Activated B cell treated with CpG ODN at 0.5 μM for 24 hours (primary cell): ENCODE measurements around the gene HPSE2. TPM values are rescaled to one million over a fixed set of nuclear protein-coding genes. Genes with fewer than 3 reads are reported as not detected.

Experiments
- ATAC-seq: fragments of 200-7000 bp; cut with Tn5 transposase; one replicate; pipeline ENCODE4 v1.10.0; 2021; ENCODE audit warnings: low read depth, mild to moderate bottlenecking, moderate library complexity
- CTCF ChIA-PET: fragments of 350-600 bp; sonication (Branson Sonifier 250); formaldehyde crosslinking; loops from one replicate; lab custom pipeline; 2021; ENCODE audit warnings: antibody characterized with exemption; lab: Charles Lee
- POLR2A ChIA-PET: fragments of 350-600 bp; sonication (Branson Sonifier 250); formaldehyde crosslinking; loops from one replicate; lab custom pipeline; 2021; ENCODE audit warnings: antibody characterized with exemption; lab: Charles Lee
- DNase-seq: peaks from one replicate; pipeline ENCODE4 v3.0.0; 2022
- H3K27ac Mint-ChIP-seq: one replicate; pipeline ENCODE4 v1.8.0; 2020; ENCODE audit warnings: mixed read lengths
- H3K27me3 Mint-ChIP-seq: one replicate; pipeline ENCODE4 v1.8.0; 2021; ENCODE audit warnings: mixed read lengths
- H3K36me3 Mint-ChIP-seq: one replicate; pipeline ENCODE4 v1.8.0; 2021; ENCODE audit warnings: low read depth, mixed read lengths
- H3K4me1 Mint-ChIP-seq: one replicate; pipeline ENCODE4 v1.8.0; 2021; ENCODE audit warnings: mixed read lengths
- H3K4me3 Mint-ChIP-seq: one replicate; pipeline ENCODE4 v1.8.0; 2020; ENCODE audit warnings: mild to moderate bottlenecking, mixed read lengths
- H3K9me3 Mint-ChIP-seq: one replicate; pipeline ENCODE4 v1.8.0; 2020; ENCODE audit warnings: mixed read lengths
- intact Hi-C: fragments of 100-400 bp; cut with micrococcal nuclease; formaldehyde crosslinking; loops from one replicate; pipeline ENCODE4 v1.15.1; 2024
- total RNA-seq: library from RNA; stranded (reverse); gene quantifications from 2 replicates; pipeline ENCODE4 v1.2.3, GENCODE V29; 2022
- TF ChIP-seq, protein P1 (sequence below): fragments of 200-600 bp; IDR thresholded peaks from one replicate; pipeline ENCODE4 v1.8.0; 2022; ENCODE audit warnings: antibody characterized with exemption, mild to moderate bottlenecking

The HPSE2 gene
- total RNA-seq, 1 donor from 2014 or later = not detected

DNA sequence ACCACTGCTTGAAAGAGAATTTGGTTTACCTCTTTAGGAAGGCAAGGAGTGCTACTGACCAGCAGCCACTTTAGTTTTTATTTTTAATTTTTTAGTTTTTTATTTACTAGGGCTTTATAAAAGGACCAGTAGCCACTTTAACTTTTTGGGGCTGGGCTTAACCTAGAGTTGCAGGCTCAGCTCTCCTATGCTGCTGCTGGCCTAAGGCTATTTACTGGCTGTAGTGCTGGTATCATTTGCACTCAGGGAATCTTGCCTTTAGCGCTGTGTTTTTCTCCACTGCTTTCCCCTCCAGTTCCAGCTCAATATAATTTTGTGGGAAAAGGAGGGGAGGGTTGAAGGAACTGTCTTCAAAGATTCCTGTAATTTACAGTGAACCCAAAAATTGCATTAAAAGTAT, 802.3 kb downstream of the HPSE2 start:
- Mint-ChIP-seq H3K4me1 (no peaks in the 10 kb centered on the region), H3K9me3 (peaks cover 5% of the 10 kb centered on the region), H3K4me3 (no peak overlapping the region), H3K27ac (no peak overlapping the region), H3K27me3 (no peaks in the 10 kb centered on the region), H3K36me3 (peaks cover 94% of the 10 kb centered on the region)
- CTCF ChIA-PET = interaction anchor here (1.0 kb wide), 1 partner anchor 34 kb away, joined by 3 read pairs; no protein-coding TSS in a partner anchor
- DNase-seq (no peak), ATAC-seq (no peak)
- TF ChIP-seq, protein P1, sequence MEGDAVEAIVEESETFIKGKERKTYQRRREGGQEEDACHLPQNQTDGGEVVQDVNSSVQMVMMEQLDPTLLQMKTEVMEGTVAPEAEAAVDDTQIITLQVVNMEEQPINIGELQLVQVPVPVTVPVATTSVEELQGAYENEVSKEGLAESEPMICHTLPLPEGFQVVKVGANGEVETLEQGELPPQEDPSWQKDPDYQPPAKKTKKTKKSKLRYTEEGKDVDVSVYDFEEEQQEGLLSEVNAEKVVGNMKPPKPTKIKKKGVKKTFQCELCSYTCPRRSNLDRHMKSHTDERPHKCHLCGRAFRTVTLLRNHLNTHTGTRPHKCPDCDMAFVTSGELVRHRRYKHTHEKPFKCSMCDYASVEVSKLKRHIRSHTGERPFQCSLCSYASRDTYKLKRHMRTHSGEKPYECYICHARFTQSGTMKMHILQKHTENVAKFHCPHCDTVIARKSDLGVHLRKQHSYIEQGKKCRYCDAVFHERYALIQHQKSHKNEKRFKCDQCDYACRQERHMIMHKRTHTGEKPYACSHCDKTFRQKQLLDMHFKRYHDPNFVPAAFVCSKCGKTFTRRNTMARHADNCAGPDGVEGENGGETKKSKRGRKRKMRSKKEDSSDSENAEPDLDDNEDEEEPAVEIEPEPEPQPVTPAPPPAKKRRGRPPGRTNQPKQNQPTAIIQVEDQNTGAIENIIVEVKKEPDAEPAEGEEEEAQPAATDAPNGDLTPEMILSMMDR = no peak
- intact Hi-C loops = no loop called here
- POLR2A ChIA-PET = interaction anchor here (1.1 kb wide), 1 partner anchor 9 kb away, joined by 3 read pairs; no protein-coding TSS in a partner anchor

DNA sequence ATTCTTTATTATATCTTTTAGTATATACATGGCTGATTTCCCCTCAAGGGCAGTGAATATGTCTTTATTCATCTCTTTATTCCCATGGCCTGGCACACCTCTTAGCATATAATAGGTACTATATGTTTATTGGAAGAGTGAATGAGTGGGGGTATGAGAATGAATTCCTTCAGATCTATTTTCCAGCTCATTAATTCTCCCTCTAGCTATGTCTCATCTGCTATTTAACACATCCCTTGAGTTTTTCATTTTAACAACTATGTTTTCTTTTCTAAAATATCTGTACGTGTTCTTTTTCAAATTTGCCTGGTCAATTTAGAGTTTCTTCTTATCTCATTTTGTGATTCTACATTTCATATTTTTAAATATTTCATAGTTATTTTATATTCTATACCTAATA, 803.3 kb downstream of the HPSE2 start:
- H3K9me3 Mint-ChIP-seq = peaks cover 5% of the 10 kb centered on the region
- no peak overlapping the region for H3K27ac Mint-ChIP-seq
- TF ChIP-seq, protein P1 = no peak
- no peak overlapping the region for H3K4me3 Mint-ChIP-seq
- intact Hi-C loops = no loop called here
- no peaks in the 10 kb centered on the region for H3K27me3 Mint-ChIP-seq
- no peak for ATAC-seq
- H3K4me1 Mint-ChIP-seq = no peaks in the 10 kb centered on the region
- no peak for DNase-seq
- POLR2A ChIA-PET = no interaction called here
- peaks cover 92% of the 10 kb centered on the region for H3K36me3 Mint-ChIP-seq
- CTCF ChIA-PET = no interaction called here

DNA sequence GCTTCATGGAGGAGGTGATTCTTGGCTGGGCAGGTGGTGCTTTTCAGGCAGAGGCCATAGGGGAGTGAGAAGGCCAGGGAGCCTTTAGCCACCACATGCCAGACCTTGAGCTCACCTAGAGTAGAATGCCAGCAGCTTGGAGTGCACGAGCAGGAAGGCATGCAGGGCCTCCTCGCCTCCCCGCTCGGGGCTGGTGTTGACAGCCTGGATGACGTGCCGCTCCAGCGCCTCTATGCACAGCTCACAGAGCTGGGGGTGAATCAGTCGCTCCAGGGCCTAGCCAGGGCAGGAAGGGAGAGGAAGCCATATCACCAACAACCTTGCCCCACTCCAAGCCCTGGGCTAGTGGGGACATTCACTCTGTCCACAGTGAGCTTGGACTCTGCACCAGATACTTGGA, 804.6 kb downstream of the HPSE2 start:
- Mint-ChIP-seq H3K9me3 (peaks cover 5% of the 10 kb centered on the region), H3K27me3 (no peaks in the 10 kb centered on the region), H3K27ac (no peak overlapping the region), H3K4me1 (no peaks in the 10 kb centered on the region), H3K4me3 (no peak overlapping the region), H3K36me3 (peaks cover 87% of the 10 kb centered on the region)
- DNase-seq (no peak), ATAC-seq (no peak)
- POLR2A ChIA-PET = no interaction called here
- TF ChIP-seq, protein P1 = no peak
- intact Hi-C loops = no loop called here
- CTCF ChIA-PET = interaction anchor here (0.6 kb wide), 1 partner anchor 121 kb away, joined by 3 read pairs; no protein-coding TSS in a partner anchor

DNA sequence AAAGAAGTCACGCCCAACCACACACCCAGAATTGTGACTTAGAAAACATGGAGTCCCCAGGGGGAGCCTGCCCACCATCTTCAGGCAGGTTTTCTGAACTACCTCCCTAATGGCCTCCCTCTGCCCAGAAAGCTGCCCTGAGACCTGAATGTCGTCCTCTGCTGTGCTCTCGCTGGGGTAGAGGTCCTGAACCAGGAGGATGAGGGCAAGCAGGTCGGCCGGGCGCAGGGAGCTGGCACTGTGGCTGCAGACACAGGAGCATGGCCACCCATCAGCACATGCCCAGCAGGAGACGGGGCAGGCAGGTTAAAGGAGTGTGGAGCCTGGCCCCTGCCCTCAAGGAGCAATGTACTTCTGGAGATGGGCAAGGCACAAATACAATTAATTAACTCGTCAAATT, 805.2 kb downstream of the HPSE2 start:
- H3K4me1 Mint-ChIP-seq = no peaks in the 10 kb centered on the region
- ChIA-PET POLR2A (no interaction called here), CTCF (no interaction called here)
- peaks cover 5% of the 10 kb centered on the region for H3K9me3 Mint-ChIP-seq
- no peak for ATAC-seq
- no peaks in the 10 kb centered on the region for H3K27me3 Mint-ChIP-seq
- H3K4me3 Mint-ChIP-seq = no peak overlapping the region
- TF ChIP-seq, protein P1 = no peak
- peaks cover 84% of the 10 kb centered on the region for H3K36me3 Mint-ChIP-seq
- no peak for DNase-seq
- intact Hi-C loops = no loop called here
- no peak overlapping the region for H3K27ac Mint-ChIP-seq

DNA sequence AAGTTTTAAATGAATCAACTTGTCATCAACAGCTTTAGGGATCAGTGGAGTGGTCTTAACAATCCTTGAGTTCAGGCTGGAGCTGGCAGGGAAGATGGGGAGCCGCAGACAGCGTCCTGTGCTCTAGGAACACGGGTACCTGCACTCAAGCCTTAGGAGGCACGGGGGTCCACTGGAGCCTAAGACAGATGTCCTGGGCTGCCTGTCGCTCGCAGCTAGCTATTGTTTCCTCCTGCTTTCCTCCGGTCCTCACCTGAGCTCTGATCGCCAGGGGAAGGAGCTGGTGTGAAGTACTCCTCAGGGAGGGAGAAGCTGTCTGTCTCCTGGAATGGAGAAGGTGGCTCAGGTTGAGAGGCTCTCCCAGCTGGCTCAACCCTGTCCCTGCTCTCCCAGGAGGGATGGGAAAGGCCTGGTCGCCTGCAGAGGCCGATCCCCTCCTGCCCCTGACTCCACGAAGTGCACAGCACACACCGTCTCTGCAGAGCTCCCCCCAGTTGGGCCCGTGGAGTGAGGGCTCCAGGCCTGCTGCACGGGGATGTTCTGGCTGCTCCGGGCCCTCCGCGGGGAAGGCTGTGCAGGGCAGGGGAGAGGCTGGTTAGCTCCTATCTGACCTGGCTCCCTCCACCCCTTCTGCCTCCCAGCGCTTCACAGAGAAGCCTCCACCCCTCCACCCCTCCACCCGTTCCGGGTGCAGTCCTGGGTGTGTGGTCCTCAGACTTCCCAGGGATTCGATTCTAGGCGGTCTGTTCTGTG, 806.2 kb downstream of the HPSE2 start:
- Mint-ChIP-seq H3K4me3 (no peak overlapping the region), H3K27ac (no peak overlapping the region), H3K27me3 (no peaks in the 10 kb centered on the region), H3K36me3 (peaks cover 81% of the 10 kb centered on the region), H3K4me1 (no peaks in the 10 kb centered on the region), H3K9me3 (peaks cover 5% of the 10 kb centered on the region)
- intact Hi-C loops = no loop called here
- POLR2A ChIA-PET = no interaction called here
- DNase-seq = no peak
- CTCF ChIA-PET = no interaction called here
- no peak for ATAC-seq
- TF ChIP-seq, protein P1 = no peak
